HG02642 (cell line): ENCODE data around the gene ENTPD1.
"Not testable (repeated sequence)": the region's sequence is repeated elsewhere in the genome, so short reads cannot be mapped to it uniquely, and the experiment has no call there.

Experiments
- ATAC-seq: cut with Tn5 transposase; IDR thresholded peaks from one replicate; pipeline ENCODE4 v1.9.1; 2021; ENCODE audit warnings: mild to moderate bottlenecking; ENCODE audit not compliant: unreplicated experiment, poor library complexity

The ENTPD1 gene

GRCh38 chr10:95756041-95756761 lies at the start of gene ENTPD1:
TSS of gene ENTPD1 (plus strand) at chr10:95756163. CDS start at chr10:95756240, 77 bp downstream.
- ATAC-seq = peak; percentile 33

GRCh38 chr10:95706573-95706972 lies 49.4 kb upstream of the ENTPD1 start:
- no peak for ATAC-seq

GRCh38 chr10:95706990-95707389 lies 49.0 kb upstream of the ENTPD1 start:
- no peak for ATAC-seq

GRCh38 chr10:95711492-95711891 lies 44.5 kb upstream of the ENTPD1 start:
- ATAC-seq = no peak

- ATAC-seq = no peak
Measured at GRCh38 chr10:95716466-95716865, 39.5 kb upstream of the ENTPD1 start.

- no peak for ATAC-seq
Measured at GRCh38 chr10:95716866-95717265, 39.1 kb upstream of the ENTPD1 start.

GRCh38 chr10:95720745-95721144 lies 35.2 kb upstream of the ENTPD1 start:
- not testable (repeated sequence) for ATAC-seq

- not testable (repeated sequence) for ATAC-seq
Measured at GRCh38 chr10:95722496-95722895, 33.5 kb upstream of the ENTPD1 start.

GRCh38 chr10:95728526-95728925 lies 27.4 kb upstream of the ENTPD1 start:
- ATAC-seq = no peak

GRCh38 chr10:95729323-95730055 lies 26.5 kb upstream of the ENTPD1 start:
- no peak for ATAC-seq

GRCh38 chr10:95730233-95730632 lies 25.7 kb upstream of the ENTPD1 start:
- no peak for ATAC-seq

- ATAC-seq = not testable (repeated sequence)
Measured at GRCh38 chr10:95732907-95733306, 23.1 kb upstream of the ENTPD1 start.

GRCh38 chr10:95739056-95739455 lies 16.9 kb upstream of the ENTPD1 start:
- ATAC-seq = no peak

GRCh38 chr10:95741807-95742467 lies 14.0 kb upstream of the ENTPD1 start:
- ATAC-seq = peak; percentile 68

GRCh38 chr10:95742485-95742884 lies 13.5 kb upstream of the ENTPD1 start:
- peak; percentile 21 for ATAC-seq

- no peak for ATAC-seq
Measured at GRCh38 chr10:95742962-95743535, 12.9 kb upstream of the ENTPD1 start.

GRCh38 chr10:95745501-95745900 lies 10.5 kb upstream of the ENTPD1 start:
- ATAC-seq = no peak

GRCh38 chr10:95748349-95748748 lies 7.6 kb upstream of the ENTPD1 start:
- no peak for ATAC-seq

GRCh38 chr10:95755511-95756004 lies 405 bp upstream of the ENTPD1 start:
- ATAC-seq = peak; percentile 31

GRCh38 chr10:95756809-95757684 lies 1.1 kb downstream of the ENTPD1 start:
- no peak for ATAC-seq
